ENCODE data around the gene CRLF2.

Gene CRLF2

DNA sequence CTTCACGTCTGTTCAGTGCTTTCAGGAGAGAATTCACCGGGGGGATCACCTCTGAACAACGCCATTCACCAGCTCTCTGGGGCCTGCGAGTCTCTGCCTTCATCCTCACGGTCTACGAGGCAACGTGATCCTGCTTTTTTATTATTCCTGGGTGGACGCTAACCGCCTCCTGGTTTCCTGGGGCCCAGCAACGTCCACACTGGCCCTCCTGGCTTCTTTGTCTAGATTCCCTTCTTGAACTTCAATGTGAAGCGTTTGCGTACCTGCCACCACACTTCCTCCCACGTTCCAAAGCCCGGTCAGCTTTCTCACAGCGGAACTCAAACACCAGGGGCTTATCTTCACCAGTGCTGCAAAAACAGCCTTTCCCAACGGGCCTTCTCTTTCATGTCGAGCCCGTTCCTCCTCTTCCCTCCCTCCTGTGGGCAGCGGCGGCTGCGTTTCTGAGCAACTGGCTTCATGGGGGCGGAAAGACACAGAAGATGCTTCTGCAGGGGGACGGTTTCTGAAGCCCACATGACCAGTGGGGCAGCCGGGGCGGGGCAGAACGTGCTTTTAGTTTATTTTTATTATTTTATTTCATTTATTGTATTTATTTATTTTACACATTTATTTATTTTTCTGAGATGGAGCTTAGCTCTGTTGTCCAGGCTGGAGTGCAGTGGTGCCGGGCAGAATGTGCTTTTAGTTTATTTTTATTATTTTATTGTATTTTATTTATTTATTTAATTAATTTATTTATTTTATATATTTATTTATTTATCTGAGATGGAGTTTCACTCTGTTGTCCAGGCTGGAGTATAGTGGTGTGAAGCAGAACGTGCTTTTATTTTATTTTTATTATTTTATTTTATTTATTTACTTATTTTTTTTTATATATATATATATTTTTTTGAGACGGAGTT lies 64.6 kb downstream of the CRLF2 start:
- Histone ChIP-seq H3K4me1 (ENCODE audit: control insufficient read depth, insufficient read depth, low read length) (no peaks in the 10 kb centered on the region), H3K9me3 (ENCODE audit: control insufficient read depth, low read length) (no peaks in the 10 kb centered on the region), H3K4me3 (ENCODE audit: low read length) (no peak overlapping the region), H3K9ac (ENCODE audit: low read length) (no peak overlapping the region), H3K36me3 (ENCODE audit: control insufficient read depth, insufficient read depth, low read length, severe bottlenecking) (no peaks in the 10 kb centered on the region), H3K27me3 (replicated peaks; ENCODE audit: control insufficient read depth, insufficient read depth, low read length) (peaks cover 22% of the 10 kb centered on the region)
- DNase-seq (ENCODE audit: low read depth) = no peak

GRCh38 chrX:1144293-1144692 lies 68.2 kb downstream of the CRLF2 start:
- Histone ChIP-seq H3K9ac (ENCODE audit: low read length) (no peak overlapping the region), H3K36me3 (ENCODE audit: control insufficient read depth, insufficient read depth, low read length, severe bottlenecking) (no peaks in the 10 kb centered on the region), H3K9me3 (ENCODE audit: control insufficient read depth, low read length) (no peaks in the 10 kb centered on the region), H3K4me1 (ENCODE audit: control insufficient read depth, insufficient read depth, low read length) (no peaks in the 10 kb centered on the region), H3K4me3 (ENCODE audit: low read length) (no peak overlapping the region), H3K27me3 (replicated peaks; ENCODE audit: control insufficient read depth, insufficient read depth, low read length) (peaks cover 7% of the 10 kb centered on the region)
- DNase-seq (ENCODE audit: low read depth) = no peak
